Epidermal melanocyte (primary cell): Measurements from ENCODE around the gene PLXNB1.
"Not testable (repeated sequence)": the region's sequence is repeated elsewhere in the genome, so short reads cannot be mapped to it uniquely, and the experiment has no call there.

ENCODE experiments used
- DNase-seq: peaks from one replicate; pipeline ENCODE4 v3.0.0; 2011; ENCODE audit warnings: low spot score; ENCODE audit not compliant: insufficient read length

Gene PLXNB1, protein sequence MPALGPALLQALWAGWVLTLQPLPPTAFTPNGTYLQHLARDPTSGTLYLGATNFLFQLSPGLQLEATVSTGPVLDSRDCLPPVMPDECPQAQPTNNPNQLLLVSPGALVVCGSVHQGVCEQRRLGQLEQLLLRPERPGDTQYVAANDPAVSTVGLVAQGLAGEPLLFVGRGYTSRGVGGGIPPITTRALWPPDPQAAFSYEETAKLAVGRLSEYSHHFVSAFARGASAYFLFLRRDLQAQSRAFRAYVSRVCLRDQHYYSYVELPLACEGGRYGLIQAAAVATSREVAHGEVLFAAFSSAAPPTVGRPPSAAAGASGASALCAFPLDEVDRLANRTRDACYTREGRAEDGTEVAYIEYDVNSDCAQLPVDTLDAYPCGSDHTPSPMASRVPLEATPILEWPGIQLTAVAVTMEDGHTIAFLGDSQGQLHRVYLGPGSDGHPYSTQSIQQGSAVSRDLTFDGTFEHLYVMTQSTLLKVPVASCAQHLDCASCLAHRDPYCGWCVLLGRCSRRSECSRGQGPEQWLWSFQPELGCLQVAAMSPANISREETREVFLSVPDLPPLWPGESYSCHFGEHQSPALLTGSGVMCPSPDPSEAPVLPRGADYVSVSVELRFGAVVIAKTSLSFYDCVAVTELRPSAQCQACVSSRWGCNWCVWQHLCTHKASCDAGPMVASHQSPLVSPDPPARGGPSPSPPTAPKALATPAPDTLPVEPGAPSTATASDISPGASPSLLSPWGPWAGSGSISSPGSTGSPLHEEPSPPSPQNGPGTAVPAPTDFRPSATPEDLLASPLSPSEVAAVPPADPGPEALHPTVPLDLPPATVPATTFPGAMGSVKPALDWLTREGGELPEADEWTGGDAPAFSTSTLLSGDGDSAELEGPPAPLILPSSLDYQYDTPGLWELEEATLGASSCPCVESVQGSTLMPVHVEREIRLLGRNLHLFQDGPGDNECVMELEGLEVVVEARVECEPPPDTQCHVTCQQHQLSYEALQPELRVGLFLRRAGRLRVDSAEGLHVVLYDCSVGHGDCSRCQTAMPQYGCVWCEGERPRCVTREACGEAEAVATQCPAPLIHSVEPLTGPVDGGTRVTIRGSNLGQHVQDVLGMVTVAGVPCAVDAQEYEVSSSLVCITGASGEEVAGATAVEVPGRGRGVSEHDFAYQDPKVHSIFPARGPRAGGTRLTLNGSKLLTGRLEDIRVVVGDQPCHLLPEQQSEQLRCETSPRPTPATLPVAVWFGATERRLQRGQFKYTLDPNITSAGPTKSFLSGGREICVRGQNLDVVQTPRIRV (N-terminal part only)

DNA sequence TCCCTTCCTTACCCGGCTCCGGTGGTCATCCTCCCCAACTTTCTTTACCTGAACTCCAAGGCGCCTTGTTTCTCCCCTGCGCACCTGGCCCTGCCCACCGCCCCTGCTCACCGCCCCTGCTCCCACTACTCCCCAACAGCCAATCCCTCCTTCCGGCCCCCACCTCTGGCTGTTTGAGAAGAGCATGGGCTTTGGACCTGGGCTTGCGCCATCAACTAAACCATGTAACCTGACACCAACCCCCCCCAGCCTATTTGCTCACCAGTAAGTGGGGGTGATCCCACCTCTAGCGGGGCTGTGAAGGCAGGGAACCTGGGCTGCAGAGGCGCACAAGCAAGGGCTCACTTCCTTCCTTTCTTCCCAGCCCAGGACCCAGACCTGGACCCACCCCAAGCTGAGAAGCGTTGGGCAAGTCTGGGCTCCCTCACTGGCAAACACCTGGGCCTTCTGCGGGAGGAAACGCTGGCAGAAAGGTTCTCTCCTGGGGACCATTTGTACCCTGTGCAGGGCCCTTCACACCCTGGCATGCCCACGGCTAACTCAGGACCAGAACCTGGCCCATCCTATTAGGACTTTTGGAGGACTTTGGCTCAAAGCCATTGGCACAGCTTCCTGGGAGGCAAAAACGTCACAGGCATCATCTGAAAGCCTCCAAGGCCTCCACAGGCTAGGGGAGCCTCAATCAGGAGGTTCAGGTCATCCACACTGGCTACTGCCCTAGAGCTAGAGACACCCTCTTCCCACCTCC is at the start of gene PLXNB1:
TSS of gene PLXNB1 (minus strand) at position 127 of the 748 bp plus-strand sequence. CDS start 5,475 bp downstream, outside the sequence.
- peak; percentile 14 for DNase-seq

DNA sequence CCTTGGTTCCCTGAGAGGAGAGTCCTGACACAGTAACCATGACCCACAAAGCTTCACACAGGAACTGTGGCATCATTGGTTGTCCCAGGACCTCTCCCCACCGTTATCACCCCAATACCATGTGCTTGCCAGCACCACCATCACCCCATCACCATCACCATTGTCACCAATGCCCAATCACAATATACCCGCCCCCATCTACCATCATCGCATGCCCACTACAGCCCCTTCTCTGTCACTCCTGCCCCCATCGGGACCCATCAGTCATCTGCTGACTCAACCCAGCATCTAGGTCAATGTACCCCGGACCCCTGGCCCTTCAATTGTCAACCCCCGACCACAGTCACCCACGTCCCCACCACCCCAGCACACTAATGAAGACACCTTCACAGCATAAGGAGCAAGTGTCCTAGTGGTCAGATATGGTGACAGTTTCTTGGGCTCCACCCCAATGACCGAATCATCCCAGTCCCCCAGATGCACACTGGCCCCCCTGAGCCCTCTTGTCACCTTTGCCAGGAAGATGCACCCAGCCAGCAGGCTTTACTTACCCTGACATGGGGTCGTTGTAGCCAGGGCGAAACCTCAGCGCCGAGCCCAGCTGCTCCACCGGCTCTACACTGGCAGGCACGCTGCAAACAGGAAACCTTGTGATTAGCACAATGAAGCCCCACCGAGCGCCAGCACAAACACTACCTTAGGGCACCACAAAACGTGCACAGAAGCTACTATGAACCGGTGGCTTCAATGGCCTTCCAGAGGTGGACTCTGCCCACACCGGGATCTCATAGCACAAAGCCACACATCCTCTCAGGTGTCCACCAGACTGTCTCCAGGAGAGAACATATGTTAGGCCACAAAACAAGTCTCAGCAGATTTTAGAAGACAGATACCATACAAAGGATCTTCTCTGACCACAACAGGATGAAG is 49.0 kb upstream of the PLXNB1 start:
- no peak for DNase-seq

DNA sequence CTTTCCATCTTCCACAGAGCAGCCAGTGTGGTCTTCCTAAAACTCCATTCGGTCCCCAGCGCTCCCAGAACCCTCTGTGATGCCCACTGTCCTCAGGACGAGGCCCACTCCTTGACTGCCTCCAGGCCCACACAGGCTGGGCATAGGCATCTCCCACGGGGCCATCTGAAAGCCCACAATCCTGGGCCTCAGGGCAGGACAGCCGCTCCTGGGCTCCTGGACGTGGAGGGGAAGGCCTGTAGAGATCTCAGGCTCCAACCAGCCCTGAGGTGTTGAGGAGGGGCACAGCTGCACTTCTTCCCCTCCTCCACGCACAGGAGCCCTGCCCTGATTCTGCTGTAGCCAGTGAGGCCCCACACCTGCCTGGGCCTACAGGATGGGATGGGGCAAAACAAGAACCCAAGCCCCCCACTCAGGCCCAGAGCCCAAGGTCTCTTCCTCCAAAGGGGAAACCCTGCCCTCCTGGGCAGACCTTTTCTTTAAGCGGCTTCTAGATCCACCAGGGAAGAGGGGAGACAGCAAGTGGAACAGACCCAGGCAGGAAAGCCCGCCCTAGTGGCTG is 48.2 kb upstream of the PLXNB1 start:
- no peak for DNase-seq

DNA sequence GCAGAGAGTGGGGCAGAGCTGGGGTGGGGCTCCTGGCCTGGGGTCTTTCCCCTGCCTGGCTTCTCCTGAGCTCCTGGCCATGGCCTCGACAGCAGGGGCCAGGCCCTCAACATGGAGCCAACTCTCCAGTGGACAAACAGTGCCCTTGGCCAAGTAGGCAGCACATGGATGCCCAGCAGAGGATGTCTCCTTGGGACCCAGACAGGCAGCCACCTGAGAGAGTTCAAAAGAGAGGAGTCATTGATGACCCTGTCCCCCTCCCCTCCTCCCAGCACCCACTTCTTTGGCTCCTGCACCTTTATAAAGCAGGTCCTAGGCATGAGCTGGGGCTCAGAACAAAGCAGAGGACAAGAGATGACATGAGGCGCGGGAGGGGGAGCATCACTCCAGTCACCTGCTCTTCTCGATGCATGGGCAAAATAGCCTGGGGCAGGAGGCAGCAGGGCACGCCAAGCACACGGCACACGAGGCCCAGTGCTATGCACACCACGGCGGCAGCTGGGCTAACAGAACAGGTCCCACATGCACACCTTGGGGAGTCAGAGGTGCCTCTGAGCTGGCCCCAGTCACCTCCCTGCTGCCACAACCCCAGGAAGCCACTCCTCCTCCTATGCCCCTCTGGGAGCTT is 46.7 kb upstream of the PLXNB1 start:
- DNase-seq = no peak

DNA sequence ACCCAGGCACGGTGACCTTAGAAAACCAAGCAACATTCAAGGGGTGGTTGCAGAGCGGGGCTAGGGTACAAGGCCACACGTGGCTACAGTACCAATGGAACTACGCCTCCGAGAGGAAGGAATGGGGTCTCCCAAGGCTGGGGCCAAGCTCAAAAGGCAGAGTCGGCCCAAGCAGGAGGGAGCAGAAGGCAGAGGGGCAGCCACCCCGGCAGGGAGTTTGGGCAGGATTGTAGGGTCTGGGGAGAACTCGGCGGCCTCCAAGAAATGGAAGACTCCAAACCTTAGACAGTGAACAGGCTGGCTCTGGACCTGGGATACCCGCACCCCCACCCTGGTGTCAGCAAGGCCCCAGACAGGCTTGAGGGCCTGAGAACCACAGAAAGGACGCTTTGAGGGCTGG is 45.3 kb upstream of the PLXNB1 start:
- DNase-seq = no peak

DNA sequence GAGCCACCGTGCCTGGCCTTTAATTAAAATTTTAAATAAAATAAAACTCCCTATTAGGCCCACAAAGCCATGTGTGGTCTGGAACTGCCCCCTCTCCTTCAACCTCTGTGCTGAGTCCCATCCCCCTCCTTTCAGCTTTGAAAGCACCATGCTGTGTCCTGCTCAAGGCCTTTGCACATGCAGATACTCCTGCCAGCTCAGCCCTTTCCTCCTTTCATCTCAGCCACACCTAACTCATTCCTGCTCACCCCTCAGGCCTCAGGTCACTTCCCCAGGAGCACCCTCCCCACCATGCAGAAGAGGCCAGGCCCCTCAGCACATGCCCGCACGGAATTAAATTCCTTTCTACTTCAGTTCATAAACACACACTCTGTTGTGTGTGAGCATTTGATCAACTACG is 44.7 kb upstream of the PLXNB1 start:
- DNase-seq = no peak

DNA sequence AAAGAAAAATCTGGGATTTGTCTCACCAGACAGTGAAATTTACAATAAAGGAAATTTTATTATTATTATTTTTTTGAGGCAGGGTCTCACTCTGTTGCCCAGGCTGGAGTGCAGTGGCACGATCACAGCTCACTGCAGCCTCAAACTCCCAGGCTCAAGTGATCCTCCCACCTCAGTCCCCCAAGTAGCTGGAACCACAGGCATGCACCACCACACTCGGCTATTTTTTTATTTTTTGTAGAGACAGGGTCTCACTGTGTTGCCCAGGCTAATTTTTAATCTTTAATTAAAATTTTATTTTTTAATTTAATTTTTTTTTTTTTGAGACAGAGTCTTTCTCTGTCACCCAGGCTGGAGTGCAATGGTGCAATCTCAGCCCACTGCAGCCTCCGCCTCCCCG is 44.1 kb upstream of the PLXNB1 start:
- not testable (repeated sequence) for DNase-seq

DNA sequence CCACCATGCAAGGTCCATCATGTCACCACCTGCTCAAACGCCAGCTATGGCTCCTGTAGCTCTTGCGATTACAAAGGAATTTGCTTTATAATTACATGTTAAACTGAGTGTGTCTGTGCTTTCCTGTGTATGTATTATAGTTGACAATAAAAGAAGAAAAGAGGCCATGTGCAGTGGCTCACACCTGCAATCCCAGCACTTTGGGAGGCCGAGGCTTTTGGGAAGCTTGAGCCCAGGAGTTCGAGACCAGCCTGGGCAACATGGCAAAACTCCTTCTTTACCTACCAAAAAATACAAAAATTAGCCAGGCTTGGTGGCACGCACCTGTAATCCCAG is 43.7 kb upstream of the PLXNB1 start:
- no peak for DNase-seq

DNA sequence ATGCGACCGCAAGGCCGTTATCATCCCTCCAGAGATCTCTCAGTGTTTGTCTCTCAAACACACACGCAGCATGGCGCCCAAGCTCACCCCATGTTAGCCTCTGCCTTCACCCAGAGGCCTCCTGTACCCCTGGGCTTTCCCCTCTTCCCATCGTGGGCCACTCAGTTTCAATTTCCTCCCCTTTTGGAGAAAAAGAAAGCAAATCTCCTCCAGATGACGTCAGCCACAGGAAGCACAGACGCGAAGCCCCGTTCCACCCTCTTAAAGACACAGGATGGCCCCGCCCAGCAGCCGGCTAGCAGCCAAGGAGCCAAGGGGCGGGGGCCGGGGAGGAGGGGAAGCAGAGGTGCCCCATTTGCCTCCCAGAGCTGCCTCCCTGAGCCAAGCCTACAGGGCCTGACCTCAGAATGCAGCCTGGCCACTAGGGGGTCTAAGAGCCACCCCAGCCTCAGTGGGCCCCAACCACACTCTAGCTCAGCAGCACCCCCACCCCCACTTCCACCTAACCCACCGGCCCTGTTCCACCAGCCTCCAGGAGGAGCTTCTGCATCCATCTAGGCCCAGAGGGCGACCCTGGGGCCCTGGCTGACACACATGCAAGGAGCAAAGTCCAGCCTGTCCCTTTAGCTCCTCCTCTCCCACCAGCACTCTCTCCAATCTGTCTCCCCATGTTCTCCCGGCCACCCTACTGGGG is 43.2 kb upstream of the PLXNB1 start:
- DNase-seq = peak; percentile 84

DNA sequence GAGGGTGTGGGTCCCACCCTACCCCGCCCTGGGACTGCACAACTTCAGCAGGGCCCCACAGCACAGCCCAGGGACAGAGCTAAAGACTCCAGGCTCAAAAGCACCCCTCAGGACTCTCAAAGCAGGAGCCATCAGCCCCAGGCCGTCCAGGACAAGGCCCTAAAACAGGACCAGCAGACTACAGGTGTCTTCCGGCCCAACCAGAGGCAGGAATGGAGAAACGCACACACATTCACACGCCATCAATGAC is 42.7 kb upstream of the PLXNB1 start:
- no peak for DNase-seq

DNA sequence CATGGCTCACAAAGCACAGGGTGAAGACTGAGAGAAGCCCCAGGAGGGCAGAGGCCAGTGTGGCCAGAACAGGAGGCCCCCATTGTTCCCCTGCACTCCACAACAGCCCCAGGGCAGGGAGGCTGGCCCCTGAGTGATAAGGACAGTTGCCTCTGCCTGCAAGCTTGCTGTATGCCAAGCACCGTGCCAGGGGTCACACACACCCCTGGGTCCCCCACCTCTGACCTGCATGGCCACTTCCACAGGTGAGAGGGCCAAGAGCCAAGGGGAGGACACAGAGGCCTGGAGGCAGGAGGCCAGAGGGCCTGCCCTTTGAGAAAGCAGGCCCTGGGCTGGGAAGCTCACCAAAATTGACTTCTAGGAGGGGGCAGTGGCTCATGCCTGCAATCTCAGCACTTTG is 40.4 kb upstream of the PLXNB1 start:
- DNase-seq = no peak

DNA sequence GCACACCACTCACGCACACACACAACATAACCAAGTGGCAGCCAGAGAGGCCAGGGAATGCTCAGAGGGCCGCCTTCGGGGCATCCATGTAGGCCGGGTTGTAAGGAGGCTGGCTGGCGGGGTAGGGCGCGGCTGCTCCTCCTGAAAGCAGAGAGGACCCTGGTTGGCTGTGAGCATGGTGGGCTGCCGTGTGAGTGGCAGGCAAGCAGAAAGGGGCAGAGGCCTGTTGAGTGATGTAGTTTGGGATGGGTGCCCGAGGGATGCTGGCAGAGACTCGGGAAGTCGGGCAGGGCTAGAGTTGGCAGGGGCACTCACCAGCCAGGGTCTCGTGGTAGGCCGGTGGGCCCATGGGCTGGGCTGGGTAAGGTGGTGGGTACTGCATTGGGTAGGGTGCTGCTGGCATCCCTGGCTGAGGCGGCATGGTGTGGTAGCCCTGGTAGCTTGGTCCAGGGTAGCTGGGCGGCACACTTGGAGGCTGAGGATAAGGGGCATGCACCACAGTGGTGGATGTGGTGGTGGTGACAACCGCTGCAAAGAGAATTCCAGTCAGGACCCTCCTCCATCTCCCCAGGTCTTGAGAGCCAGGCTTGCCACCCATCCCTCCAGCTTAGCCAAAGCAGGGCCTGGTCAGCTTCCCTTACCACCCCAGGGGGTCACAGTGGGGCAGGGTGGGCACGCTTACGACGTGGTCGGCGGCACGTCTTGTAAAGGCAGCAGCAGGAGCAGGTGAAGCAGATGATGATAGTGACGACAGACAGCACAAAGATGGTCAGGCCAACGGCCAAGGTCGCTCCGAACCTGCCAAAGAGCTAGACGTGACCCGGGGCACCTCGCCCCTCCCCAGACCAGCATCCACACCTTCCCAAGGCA is 39.4 kb upstream of the PLXNB1 start:
- DNase-seq = no peak

DNA sequence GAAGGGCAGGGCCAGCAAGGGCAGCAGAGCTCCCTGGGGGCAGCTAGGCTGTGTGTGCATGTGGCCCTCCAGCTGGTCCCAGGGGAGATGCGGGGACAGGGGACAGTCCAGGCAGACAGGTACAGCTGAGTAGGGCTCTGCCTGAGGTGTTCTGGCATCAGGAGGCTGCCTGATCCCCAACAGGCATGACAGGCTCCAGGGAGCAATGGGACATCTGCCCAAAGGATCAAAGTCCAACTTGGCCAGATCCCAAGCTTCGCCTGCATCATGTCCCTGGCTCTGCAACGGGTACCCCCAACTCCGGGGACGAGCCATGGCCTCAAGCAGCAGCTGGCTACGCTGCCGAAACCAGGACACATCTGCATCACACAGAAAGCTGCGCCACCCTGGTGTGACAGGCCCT is 38.4 kb upstream of the PLXNB1 start:
- no peak for DNase-seq

DNA sequence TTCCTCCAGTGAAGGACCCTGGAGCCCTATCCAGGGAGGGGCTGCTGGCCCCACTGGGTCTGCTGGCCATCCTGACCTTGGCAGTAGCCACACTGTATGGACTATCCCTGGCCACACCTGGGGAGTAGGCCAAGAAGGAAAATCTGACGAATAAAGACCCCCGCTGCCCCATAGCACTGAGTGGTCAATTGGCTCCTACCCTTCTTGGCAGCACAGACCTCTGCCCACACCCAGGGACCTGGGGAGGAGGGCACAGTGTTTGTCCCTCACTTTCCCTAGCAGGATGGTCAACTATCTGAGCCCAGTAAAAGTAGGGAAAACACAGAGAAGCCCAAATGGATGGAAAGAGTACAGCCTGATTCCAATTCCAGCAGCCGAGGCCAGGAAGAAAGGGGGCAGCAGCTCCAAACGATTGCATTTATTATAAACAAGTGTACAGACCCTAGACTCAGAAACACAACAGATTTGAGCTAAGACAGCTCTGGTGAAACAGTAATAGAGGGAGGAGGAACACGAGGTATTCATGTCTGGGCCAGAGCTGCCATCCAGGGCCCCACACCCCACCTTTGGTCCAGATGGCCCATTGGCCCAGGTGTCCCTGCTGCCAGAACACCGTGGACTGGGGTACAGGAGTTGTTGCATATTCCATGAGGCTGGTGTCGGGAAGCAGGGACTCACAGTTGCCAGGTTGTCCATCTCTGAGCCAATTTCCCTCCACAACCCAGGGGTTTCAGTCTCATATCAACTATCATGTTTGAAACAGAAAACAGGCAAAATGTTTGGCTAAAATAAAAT is 37.8 kb upstream of the PLXNB1 start:
- no peak for DNase-seq

DNA sequence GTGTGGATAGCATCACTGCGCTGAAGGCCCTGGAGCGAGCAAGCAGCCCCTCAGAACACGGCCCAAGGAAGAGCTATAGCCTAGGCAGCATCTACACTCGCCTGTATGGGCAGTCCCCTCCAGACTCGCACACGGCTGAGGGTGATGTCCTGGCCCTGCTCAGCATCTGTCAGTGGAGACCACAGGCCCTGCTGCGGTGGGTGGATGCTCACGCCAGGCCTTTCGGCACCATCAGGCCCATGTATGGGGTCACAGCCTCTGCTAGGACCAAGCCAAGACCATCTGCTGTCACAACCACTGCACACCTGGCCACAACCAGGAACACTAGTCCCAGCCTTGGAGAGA is 37.2 kb upstream of the PLXNB1 start:
- no peak for DNase-seq

DNA sequence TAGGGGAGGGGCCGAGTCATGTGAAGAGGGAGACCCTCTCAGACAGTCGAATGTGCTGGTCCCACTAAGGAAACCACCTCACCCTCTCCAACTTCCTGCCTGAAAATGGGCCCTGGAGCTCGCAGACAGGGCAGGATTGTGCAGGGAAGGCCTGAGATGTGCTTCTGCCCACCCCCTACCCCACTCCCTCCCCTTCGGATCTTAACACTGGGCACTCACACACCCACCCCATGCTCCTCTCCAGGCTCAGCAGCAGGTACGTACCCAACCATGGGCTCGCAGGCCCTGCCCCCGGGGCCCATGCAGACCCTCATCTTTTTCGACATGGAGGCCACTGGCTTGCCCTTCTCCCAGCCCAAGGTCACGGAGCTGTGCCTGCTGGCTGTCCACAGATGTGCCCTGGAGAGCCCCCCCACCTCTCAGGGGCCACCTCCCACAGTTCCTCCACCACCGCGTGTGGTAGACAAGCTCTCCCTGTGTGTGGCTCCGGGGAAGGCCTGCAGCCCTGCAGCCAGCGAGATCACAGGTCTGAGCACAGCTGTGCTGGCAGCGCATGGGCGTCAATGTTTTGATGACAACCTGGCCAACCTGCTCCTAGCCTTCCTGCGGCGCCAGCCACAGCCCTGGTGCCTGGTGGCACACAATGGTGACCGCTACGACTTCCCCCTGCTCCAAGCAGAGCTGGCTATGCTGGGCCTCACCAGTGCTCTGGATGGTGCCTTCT is 36.7 kb upstream of the PLXNB1 start:
- no peak for DNase-seq
